ENCODE data around the gene MANBA. TPM values are rescaled to one million over a fixed set of nuclear protein-coding genes. Genes with fewer than 3 reads are reported as not detected.

MANBA gene
- total RNA-seq, 2 experiments from 2014 or later: 13.6 to 14.5 TPM

- ChIA-PET POLR2A (interaction anchor here (0.6 to 7.0 kb wide), 3 partner anchors 29 to 210 kb away, joined by 3 to 73 read pairs (median 7); partner anchors contain the start of gene UBE2D3), CTCF (interaction anchor here (0.6 kb wide), 2 partner anchors 9 to 126 kb away, joined by 3 to 5 read pairs; no protein-coding TSS in a partner anchor)
- Mint-ChIP-seq H3K9me3 (no peaks in the 10 kb centered on the region), H3K4me1 (peaks cover 68% of the 10 kb centered on the region), H3K27me3 (no peaks in the 10 kb centered on the region), H3K27ac (peak overlapping the region; percentile 73), H3K36me3 (ENCODE audit: low read depth) (peaks cover 58% of the 10 kb centered on the region), H3K4me3 (no peak overlapping the region)
- peak; percentile 48 for DNase-seq
These were observed 144.1 kb downstream of the MANBA start for GRCh38 chr4:102616636-102617035.

GRCh38 chr4:102614801-102615200, 146.0 kb downstream of the MANBA start:
- peaks cover 74% of the 10 kb centered on the region for H3K36me3 Mint-ChIP-seq (ENCODE audit: low read depth)
- ChIA-PET CTCF (interaction anchor here (0.6 kb wide), 1 partner anchor 269 kb away, joined by 3 read pairs; no protein-coding TSS in a partner anchor), POLR2A (interaction anchor here (0.8 to 7.0 kb wide), 5 partner anchors 15 to 213 kb away, joined by 3 to 73 read pairs (median 37); partner anchors contain the start of genes NFKB1 and UBE2D3)
- peak overlapping the region; percentile 84 for H3K4me3 Mint-ChIP-seq
- H3K27ac Mint-ChIP-seq: peak overlapping the region; percentile 91
- no peaks in the 10 kb centered on the region for H3K9me3 Mint-ChIP-seq
- no peaks in the 10 kb centered on the region for H3K27me3 Mint-ChIP-seq
- DNase-seq: peak; percentile 74
- peaks cover 77% of the 10 kb centered on the region for H3K4me1 Mint-ChIP-seq

- peak; percentile 59 for DNase-seq
- H3K9me3 Mint-ChIP-seq: no peaks in the 10 kb centered on the region
- H3K27ac Mint-ChIP-seq: peak overlapping the region; percentile 91
- ChIA-PET CTCF (interaction anchor here (0.7 to 2.1 kb wide), 15 partner anchors 8 to 478 kb away, joined by 3 to 8 read pairs (median 5); partner anchors contain the start of genes NFKB1 and SLC39A8), POLR2A (interaction anchor here (0.7 to 7.0 kb wide), 17 partner anchors 8 to 467 kb away, joined by 3 to 73 read pairs (median 4); partner anchors contain the start of genes CISD2, MANBA, NFKB1 and SLC39A8)
- H3K27me3 Mint-ChIP-seq: no peaks in the 10 kb centered on the region
- H3K4me1 Mint-ChIP-seq: peaks cover 85% of the 10 kb centered on the region
- H3K4me3 Mint-ChIP-seq: peak overlapping the region; percentile 84
- peaks cover 89% of the 10 kb centered on the region for H3K36me3 Mint-ChIP-seq (ENCODE audit: low read depth)
These were observed 147.9 kb downstream of the MANBA start for GRCh38 chr4:102612824-102613366.

- CTCF ChIA-PET: interaction anchor here (0.7 to 2.1 kb wide), 14 partner anchors 9 to 479 kb away, joined by 3 to 8 read pairs (median 5); partner anchors contain the start of genes NFKB1 and SLC39A8
- H3K4me1 Mint-ChIP-seq: peaks cover 90% of the 10 kb centered on the region
- POLR2A ChIA-PET: interaction anchor here (0.7 to 7.0 kb wide), 14 partner anchors 10 to 267 kb away, joined by 3 to 73 read pairs (median 12); partner anchors contain the start of genes CISD2, MANBA, NFKB1 and SLC39A8
- peaks cover 92% of the 10 kb centered on the region for H3K36me3 Mint-ChIP-seq (ENCODE audit: low read depth)
- peak overlapping the region; percentile 91 for H3K27ac Mint-ChIP-seq
- H3K4me3 Mint-ChIP-seq: peak overlapping the region; percentile 84
- no peaks in the 10 kb centered on the region for H3K9me3 Mint-ChIP-seq
- DNase-seq: no peak
- H3K27me3 Mint-ChIP-seq: no peaks in the 10 kb centered on the region
These were observed 148.6 kb downstream of the MANBA start for GRCh38 chr4:102612210-102612609.

- CTCF ChIA-PET: interaction anchor here (0.5 to 1.6 kb wide), 4 partner anchors 14 to 108 kb away, joined by 3 to 7 read pairs (median 4); no protein-coding TSS in a partner anchor
- POLR2A ChIA-PET: interaction anchor here (0.6 to 7.0 kb wide), 5 partner anchors 11 to 109 kb away, joined by 3 to 73 read pairs (median 37); partner anchors contain the start of gene NFKB1
- Mint-ChIP-seq H3K36me3 (ENCODE audit: low read depth) (peaks cover 91% of the 10 kb centered on the region), H3K9me3 (no peaks in the 10 kb centered on the region), H3K27ac (peak overlapping the region; percentile 91), H3K4me1 (peaks cover 89% of the 10 kb centered on the region), H3K27me3 (no peaks in the 10 kb centered on the region), H3K4me3 (no peak overlapping the region)
- no peak for DNase-seq
These were observed 150.3 kb downstream of the MANBA start for GRCh38 chr4:102610476-102610875.

- ChIA-PET CTCF (interaction anchor here (0.5 to 2.0 kb wide), 5 partner anchors 14 to 162 kb away, joined by 3 to 9 read pairs (median 4); no protein-coding TSS in a partner anchor), POLR2A (interaction anchor here (0.6 to 7.0 kb wide), 4 partner anchors 11 to 272 kb away, joined by 3 to 73 read pairs (median 42); partner anchors contain the start of gene NFKB1)
- peak overlapping the region; percentile 42 for H3K27ac Mint-ChIP-seq
- no peaks in the 10 kb centered on the region for H3K27me3 Mint-ChIP-seq
- peaks cover 90% of the 10 kb centered on the region for H3K4me1 Mint-ChIP-seq
- peaks cover 92% of the 10 kb centered on the region for H3K36me3 Mint-ChIP-seq (ENCODE audit: low read depth)
- no peak overlapping the region for H3K4me3 Mint-ChIP-seq
- H3K9me3 Mint-ChIP-seq: no peaks in the 10 kb centered on the region
- DNase-seq: no peak
These were observed 150.8 kb downstream of the MANBA start for GRCh38 chr4:102610007-102610406.

GRCh38 chr4:102608190-102608589, 152.6 kb downstream of the MANBA start:
- no peaks in the 10 kb centered on the region for H3K27me3 Mint-ChIP-seq
- H3K9me3 Mint-ChIP-seq: peaks cover 8% of the 10 kb centered on the region
- H3K4me3 Mint-ChIP-seq: no peak overlapping the region
- H3K36me3 Mint-ChIP-seq (ENCODE audit: low read depth): peaks cover 89% of the 10 kb centered on the region
- ChIA-PET POLR2A (no interaction called here), CTCF (interaction anchor here (1.0 to 2.0 kb wide), 2 partner anchors 160 to 177 kb away, joined by 3 to 9 read pairs; no protein-coding TSS in a partner anchor)
- H3K27ac Mint-ChIP-seq: no peak overlapping the region
- DNase-seq: no peak
- peaks cover 88% of the 10 kb centered on the region for H3K4me1 Mint-ChIP-seq

- Mint-ChIP-seq H3K4me3 (no peak overlapping the region), H3K4me1 (peaks cover 80% of the 10 kb centered on the region), H3K9me3 (peaks cover 8% of the 10 kb centered on the region), H3K36me3 (ENCODE audit: low read depth) (peaks cover 85% of the 10 kb centered on the region), H3K27me3 (no peaks in the 10 kb centered on the region), H3K27ac (no peak overlapping the region)
- ChIA-PET POLR2A (interaction anchor here (0.9 to 1.7 kb wide), 3 partner anchors 20 to 106 kb away, joined by 3 to 7 read pairs (median 6); partner anchors contain the start of gene NFKB1), CTCF (interaction anchor here (1.0 kb wide), 1 partner anchor 493 kb away, joined by 3 read pairs; the partner anchor contains the start of gene BDH2)
- DNase-seq: no peak
These were observed 153.8 kb downstream of the MANBA start for GRCh38 chr4:102606846-102607450.

- POLR2A ChIA-PET: interaction anchor here (0.9 to 1.7 kb wide), 4 partner anchors 14 to 106 kb away, joined by 3 to 7 read pairs (median 4); partner anchors contain the start of gene NFKB1
- H3K27ac Mint-ChIP-seq: no peak overlapping the region
- peaks cover 75% of the 10 kb centered on the region for H3K4me1 Mint-ChIP-seq
These were observed 154.5 kb downstream of the MANBA start for GRCh38 chr4:102606261-102606660.

GRCh38 chr4:102604222-102604940, 156.4 kb downstream of the MANBA start:
- Mint-ChIP-seq H3K36me3 (ENCODE audit: low read depth) (peaks cover 85% of the 10 kb centered on the region), H3K27me3 (no peaks in the 10 kb centered on the region), H3K27ac (peak overlapping the region; percentile 66), H3K4me3 (no peak overlapping the region), H3K4me1 (peaks cover 71% of the 10 kb centered on the region), H3K9me3 (peaks cover 8% of the 10 kb centered on the region)
- ChIA-PET CTCF (interaction anchor here (0.6 to 2.0 kb wide), 2 partner anchors 9 to 25 kb away, joined by 3 to 6 read pairs; no protein-coding TSS in a partner anchor), POLR2A (interaction anchor here (0.5 to 1.0 kb wide), 4 partner anchors 8 to 15 kb away, joined by 3 read pairs; no protein-coding TSS in a partner anchor)
- no peak for DNase-seq

More at GRCh38 chr4:102606261-102606660, 154.5 kb downstream of the MANBA start:
- Mint-ChIP-seq H3K9me3 (peaks cover 8% of the 10 kb centered on the region), H3K4me3 (no peak overlapping the region), H3K36me3 (ENCODE audit: low read depth) (peaks cover 85% of the 10 kb centered on the region), H3K27me3 (no peaks in the 10 kb centered on the region)
- CTCF ChIA-PET: interaction anchor here (0.7 kb wide), 1 partner anchor 20 kb away, joined by 3 read pairs; no protein-coding TSS in a partner anchor
- no peak for DNase-seq

- ChIA-PET CTCF (no interaction called here), POLR2A (interaction anchor here (1.6 to 4.4 kb wide), 2 partner anchors 10 to 11 kb away, joined by 4 to 48 read pairs; no protein-coding TSS in a partner anchor)
- peaks cover 73% of the 10 kb centered on the region for H3K4me1 Mint-ChIP-seq
- H3K27ac Mint-ChIP-seq: no peak overlapping the region
- no peaks in the 10 kb centered on the region for H3K27me3 Mint-ChIP-seq
- peaks cover 83% of the 10 kb centered on the region for H3K36me3 Mint-ChIP-seq (ENCODE audit: low read depth)
- no peak overlapping the region for H3K4me3 Mint-ChIP-seq
- H3K9me3 Mint-ChIP-seq: peaks cover 8% of the 10 kb centered on the region
- no peak for DNase-seq
These were observed 159.1 kb downstream of the MANBA start for GRCh38 chr4:102601586-102602227.
